Stomach (tissue), 4 donors: ENCODE measurements around the gene HSPA4.

Experiments used
- CTCF ChIP-seq, 7 experiments: fragments of 450-650 bp in 4 of 7; fragments of 200-600 bp in 3 of 7; sonication (generic) in 3 of 7; IDR thresholded peaks; one replicate each; pipeline ENCODE4 v1.5.1; 2016 to 2019; ENCODE audit warnings: antibody characterized with exemption in 7 of 7, control low read depth in 2 of 7, mild to moderate bottlenecking in 1 of 7
- EP300 ChIP-seq: sonication (generic); formaldehyde crosslinking; IDR thresholded peaks from one replicate; pipeline ENCODE4 v1.6.1; 2017; ENCODE audit warnings: antibody characterized with exemption
- POLR2A ChIP-seq, 4 donors: fragments of 450-650 bp; IDR thresholded peaks; one replicate each; pipeline ENCODE4 v1.6.1; 2016; ENCODE audit warnings: antibody characterized with exemption in 4 of 4, control low read depth in 2 of 4, mild to moderate bottlenecking in 1 of 4, moderate library complexity in 1 of 4
- POLR2AphosphoS5 ChIP-seq, 3 donors: sonication (generic); formaldehyde crosslinking; IDR thresholded peaks; one replicate each; pipeline ENCODE4 v1.6.1; 2016; ENCODE audit warnings: antibody characterized with exemption in 3 of 3

- TF ChIP-seq CTCF (IDR thresholded peaks at IDR 0.05): peak in 5 of 7 experiments; percentile 73 to 87 (median 86)
- no peak for TF ChIP-seq POLR2A (IDR thresholded peaks at IDR 0.05)
- TF ChIP-seq EP300: no peak
- peak in 1 of 3 donors; percentile 57 for TF ChIP-seq POLR2AphosphoS5 (IDR thresholded peaks at IDR 0.05)
Observed at GRCh38 chr5:133111299-133111698, 59.5 kb downstream of the HSPA4 start.
